Fibroblast of lung (primary cell): ENCODE results near the gene PHETA1.

ENCODE experiments used
- EZH2 ChIP-seq: IDR thresholded peaks from 2 replicates; pipeline ENCODE4 v1.5.1; 2012; ENCODE audit warnings: low read length, control low read depth, mild to moderate bottlenecking; ENCODE audit errors: missing control alignments
- TF ChIP-seq, protein P1 (sequence below), 2 donors: IDR thresholded peaks in 1 of 2; conservative IDR thresholded peaks in 1 of 2; 1 replicate in 1 of 2; 2 replicates in 1 of 2; pipeline ENCODE4 v1.5.1; 2011 to 2012; ENCODE audit warnings: low read length in 2 of 2, control low read depth in 1 of 2, inconsistent platforms in 1 of 2, low read depth in 1 of 2, mild to moderate bottlenecking in 1 of 2

DNA sequence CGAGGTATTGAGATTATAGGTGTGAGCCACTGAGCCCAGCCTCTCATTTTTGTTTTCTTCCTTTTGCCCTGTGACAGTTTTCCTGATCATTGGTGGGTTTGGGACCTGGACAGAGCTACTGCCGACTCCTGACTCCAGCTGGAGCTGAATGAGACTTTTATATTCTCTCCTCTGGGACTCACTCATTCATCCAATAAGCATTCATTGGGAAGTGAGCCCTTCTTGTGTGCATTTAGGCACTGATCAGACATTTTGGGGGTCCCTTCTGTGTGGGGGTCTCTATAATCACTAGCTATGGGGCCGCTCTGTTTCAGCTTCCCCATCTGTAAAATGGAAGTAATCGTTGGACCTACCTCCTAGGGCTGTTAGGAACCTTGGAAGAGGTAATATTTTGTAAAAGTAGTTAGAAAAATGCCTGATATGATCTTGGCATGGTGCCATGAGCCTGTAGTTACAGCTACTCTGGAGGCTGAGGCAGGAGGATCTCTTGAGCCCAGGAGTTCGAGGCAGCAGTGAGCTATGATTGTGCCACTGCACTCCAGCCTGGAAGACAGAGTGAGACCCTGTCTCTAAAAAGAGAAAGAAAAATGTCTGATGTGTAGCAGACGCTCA lies 44.0 kb upstream of the PHETA1 start:
- TF ChIP-seq, protein P1, sequence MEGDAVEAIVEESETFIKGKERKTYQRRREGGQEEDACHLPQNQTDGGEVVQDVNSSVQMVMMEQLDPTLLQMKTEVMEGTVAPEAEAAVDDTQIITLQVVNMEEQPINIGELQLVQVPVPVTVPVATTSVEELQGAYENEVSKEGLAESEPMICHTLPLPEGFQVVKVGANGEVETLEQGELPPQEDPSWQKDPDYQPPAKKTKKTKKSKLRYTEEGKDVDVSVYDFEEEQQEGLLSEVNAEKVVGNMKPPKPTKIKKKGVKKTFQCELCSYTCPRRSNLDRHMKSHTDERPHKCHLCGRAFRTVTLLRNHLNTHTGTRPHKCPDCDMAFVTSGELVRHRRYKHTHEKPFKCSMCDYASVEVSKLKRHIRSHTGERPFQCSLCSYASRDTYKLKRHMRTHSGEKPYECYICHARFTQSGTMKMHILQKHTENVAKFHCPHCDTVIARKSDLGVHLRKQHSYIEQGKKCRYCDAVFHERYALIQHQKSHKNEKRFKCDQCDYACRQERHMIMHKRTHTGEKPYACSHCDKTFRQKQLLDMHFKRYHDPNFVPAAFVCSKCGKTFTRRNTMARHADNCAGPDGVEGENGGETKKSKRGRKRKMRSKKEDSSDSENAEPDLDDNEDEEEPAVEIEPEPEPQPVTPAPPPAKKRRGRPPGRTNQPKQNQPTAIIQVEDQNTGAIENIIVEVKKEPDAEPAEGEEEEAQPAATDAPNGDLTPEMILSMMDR (conservative IDR thresholded peaks at IDR 0.05 in 1 of 2, IDR thresholded peaks at IDR 0.05 in 1 of 2; ENCODE audit: low read depth in 1 of 2, low read length in 2 of 2), result no peak
- no peak for TF ChIP-seq EZH2
